ENCODE measurements around the gene DCXR.

Gene DCXR

DNA sequence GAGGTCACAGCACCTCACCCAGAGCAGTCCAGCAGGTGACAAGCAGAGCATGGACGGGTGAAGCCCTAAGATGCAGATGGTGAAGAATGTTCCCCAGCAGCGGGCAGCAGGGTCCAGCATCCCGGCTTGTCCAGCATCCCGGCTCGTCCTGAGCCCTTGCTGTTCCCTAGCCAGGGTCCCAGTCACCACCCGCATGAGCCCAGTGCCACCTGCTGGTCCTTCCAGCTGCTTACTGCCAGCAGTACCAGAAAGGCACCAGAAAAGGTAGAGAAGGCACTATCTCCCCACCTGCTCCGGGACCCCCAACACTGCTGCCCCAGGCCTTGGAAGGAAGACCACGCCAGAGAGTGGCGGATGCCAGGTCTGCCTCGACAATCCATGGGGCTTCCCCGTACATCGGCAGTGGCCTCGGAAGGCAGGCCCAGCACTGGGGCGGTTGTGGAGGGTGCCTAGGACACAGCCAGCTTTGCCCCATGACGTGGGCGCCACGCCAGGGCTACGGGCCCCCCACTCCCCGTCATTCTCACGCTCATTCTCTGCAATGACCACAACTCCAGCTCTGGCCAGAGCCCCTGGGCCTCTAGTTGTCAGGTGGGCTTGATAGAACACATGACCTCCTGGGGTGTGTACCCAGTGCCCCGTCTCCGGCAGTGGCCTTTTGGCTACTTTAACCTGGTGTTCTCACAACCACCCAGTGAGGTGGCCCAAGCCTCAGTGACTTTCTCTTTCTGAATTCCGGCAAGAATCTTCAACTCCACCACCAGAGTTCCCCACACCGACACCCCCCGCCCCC is 16.2 kb downstream of the DCXR start:
- peak in 1 of 2 experiments; percentile 47 for DNase-seq

DNA sequence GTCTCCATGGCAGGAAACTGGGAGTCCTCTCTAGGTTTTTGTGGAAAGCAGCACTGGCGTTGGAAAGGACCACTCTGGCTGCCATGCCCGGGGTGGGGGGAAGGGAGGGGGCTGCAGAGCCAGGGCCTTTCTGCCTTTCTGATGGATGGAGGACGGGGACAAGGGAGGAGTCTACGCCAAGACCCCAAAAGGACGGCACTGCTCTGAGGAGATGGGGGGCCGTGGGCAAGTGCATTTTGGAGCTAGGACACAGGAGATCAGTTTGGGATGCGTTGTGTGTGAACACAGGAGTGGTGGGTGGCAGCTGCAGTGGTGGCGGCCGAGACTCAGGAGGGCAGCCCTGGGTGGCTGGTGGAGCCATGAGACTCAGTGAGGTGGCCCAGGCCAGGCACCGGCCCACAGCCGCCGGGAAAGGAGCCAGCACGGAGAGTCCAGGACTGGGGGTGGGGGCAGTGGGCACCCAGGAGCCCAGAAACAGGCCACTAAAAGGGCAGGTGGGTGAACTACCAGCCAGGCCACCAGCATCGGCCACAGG is 16.9 kb downstream of the DCXR start:
- DNase-seq: no peak

- peak; percentile 61 to 82 for DNase-seq
Measured at GRCh38 chr17:82019690-82020571, 17.6 kb downstream of the DCXR start.

DNA sequence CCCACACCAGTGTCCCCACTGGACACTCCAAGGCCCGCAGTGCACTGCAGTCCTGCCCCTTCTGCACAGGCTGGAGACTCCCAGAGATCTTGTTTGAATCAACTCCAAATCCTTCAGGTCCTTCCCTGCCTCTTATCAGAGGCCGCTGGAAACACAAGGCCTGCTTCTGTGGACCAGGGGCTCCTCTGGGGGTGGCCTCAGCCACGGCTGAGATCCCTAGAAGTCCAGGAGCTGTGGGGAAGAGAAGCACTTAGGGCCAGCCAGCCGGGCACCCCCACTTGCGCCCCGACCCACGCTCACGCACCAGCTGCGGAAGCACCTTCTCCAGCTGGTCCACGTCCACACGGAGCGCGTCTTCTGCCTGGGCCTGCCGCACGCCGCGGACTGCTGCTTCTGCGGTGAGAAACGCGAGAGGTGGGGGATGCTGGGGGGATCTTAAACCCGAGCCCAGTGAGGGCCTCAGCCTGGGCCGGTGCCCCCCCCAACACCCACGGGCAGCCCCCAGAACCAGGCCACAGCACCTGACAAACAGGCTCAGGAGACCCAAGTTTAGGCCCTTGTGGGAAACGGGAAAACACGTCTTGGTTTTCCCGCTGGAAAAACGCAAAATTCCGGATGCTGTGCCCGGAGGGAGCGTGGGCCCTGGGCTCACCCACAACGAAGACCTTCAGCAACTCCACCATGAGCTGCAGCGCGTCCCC is 18.4 kb downstream of the DCXR start:
- DNase-seq: no peak

GRCh38 chr17:82018152-82018988 is 19.1 kb downstream of the DCXR start:
- no peak for DNase-seq

DNA sequence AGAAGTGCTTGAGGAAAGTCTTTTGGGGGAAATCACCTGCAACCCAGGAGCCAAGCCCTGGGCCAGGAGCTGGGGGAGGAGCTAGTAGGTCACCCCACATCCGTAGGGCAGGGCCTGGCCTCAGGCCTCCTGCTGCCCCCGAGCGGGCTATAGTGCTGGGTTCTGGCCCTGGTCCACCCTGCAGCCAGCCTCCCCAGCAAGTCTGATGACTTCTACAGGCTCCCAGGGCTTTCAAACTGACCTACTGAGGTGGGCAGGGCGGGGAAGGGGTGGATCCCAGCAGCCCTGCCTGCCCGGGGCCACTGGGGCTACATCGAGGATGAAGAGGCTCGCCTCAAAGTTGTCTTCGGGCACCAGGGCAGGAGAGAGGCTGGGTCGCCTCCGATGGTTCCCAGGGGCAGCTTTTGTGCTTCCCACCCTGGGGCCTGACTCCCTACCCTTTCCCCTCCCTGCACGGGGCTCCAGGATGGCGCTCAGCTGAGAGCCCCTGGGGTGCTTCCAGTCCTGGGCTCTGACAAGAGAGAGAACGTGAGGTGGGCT is 19.8 kb downstream of the DCXR start:
- no peak for DNase-seq

DNA sequence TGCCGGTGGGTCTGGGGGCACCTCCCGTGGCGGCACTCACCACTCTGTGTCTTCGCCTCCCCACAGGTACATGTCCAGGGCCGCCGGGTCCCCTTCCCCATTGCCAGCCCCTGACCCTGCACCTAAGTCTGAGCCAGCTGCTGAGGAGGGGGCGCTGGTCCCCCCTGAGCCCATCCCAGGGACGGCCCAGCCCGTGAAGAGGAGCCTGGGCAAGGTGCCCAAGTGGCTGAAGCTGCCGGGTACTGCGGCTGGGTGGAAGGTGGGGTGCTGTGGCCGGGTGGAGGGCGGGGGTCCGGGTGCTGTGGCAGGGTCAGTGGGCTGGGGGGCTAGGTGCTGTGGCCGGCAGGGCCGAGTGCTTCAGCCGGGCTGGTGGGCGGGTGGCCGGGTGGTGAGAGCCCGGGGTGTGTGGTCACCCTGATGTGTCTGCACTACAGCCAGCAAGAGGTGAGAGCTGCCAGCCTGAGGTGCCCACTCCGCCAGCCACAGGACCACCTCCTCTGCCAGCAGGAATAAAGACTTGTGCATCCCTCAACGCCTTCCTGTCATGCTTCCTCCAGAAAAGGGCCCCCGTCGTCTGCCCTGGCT is 20.5 kb downstream of the DCXR start:
- DNase-seq: no peak

DNA sequence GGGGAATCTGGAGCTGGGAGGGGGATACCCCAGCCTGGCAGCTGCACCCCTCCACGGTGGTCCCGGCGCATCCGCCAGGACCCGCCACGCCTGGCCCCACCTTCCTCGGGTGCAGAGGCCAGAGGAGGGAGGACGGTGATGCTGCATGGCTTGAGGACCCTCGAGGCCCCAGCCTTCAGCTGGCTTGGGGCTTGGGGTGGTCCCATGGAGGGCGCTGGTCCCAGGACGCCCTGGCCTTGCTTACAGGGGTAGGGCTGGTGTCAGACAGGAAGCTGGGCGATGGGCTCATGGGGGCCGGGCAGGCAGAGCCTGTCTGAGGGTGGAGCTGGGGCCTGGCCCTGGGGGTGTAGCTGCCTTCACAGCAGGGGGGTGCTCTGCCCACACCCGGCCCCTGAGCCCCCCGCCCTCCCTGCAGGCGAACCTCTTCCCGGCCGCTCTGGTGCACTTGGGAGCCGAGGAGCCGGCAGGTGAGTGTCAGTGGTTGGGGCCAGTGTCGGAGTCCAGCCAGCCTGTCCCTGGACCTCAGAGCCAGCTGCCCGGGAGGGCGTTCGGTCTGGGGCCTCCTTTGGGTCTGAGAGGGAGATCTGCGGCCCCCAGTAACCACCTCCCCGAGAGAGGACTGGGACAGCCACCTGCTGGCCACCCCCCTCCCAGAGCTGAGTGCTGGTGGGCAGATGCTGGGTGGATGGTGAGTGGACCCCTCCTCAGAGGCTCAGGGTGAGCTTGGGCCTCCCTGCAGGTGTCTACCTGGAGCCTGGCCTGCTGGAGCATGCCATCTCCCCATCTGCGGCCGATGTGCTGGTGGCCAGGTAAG is 21.2 kb downstream of the DCXR start:
- no peak for DNase-seq

DNA sequence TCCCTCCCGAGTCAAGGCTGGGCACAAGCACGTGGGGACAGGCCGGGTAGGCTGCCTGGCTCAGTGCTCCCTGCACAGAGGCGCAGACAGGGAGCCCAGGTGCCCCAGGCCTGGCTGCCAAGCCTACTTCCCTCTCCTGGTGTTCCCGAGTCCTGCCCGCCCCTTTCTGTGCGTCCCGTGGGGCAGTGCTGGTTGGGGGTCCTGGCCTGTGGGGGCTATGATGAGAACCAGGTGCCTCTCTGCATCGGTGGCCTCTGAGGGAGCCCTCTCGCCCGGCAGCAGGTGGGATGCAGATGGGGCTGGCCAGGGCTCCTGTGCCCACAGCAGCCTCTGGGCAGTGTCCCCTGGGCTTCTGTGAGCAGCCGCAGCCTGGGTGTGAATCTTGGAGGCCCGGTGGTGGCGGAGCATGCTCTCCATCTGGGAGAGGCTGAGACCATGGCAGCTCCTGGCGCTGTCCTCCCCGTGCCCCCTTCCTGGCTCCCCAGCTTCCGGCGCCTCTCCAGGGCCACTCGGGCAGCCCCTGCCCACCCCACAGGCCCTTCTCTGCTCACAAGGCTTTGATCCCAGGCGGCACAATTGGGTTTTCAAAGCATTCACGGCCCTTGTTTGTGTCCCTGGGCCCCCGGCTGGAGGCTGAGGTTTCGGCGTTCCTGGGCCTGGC is 22.1 kb downstream of the DCXR start:
- no peak for DNase-seq

DNA sequence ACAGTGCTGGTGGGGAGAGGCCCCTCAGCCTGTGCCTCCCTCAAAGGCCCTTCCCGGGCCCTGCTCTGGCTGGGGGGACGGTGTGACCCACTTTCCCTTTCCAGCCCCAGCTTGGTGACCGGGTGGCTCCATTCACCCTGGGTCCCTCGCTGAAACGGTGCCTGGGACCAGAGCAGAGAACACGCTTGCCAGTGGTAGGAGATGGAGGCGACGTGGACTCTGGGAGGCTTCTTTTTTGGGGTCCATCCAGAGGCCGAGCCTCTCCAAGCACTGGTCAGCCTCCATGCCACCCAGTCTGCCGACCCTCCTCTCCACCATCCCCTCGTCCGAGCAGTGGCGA is 22.6 kb downstream of the DCXR start:
- DNase-seq: no peak

DNA sequence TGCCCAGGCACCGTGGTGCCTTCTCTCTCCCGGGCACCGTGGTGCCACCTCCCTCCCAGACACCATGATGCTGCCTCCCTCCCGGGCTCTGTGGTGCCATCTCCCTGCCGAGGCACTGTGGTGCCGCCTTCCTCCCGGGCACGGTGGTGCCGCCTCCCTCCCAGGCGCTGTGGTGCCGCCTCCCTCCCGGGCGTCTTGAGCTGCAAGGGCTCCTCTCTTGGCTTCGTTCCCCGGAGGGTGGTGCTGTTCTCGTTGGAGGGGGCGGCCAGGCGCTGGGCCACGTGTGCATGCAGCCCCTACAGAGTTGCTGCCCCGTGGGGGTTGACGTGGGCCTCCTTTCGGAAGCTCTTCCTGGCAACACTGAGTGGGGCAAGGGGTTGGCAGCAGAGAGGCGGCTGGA is 23.1 kb downstream of the DCXR start:
- DNase-seq: no peak

GRCh38 chr17:82013772-82014321 is 23.6 kb downstream of the DCXR start:
- no peak for DNase-seq

GRCh38 chr17:82013341-82013740 is 24.2 kb downstream of the DCXR start:
- DNase-seq: no peak

GRCh38 chr17:82012640-82013295 is 24.7 kb downstream of the DCXR start:
- no peak for DNase-seq

DNA sequence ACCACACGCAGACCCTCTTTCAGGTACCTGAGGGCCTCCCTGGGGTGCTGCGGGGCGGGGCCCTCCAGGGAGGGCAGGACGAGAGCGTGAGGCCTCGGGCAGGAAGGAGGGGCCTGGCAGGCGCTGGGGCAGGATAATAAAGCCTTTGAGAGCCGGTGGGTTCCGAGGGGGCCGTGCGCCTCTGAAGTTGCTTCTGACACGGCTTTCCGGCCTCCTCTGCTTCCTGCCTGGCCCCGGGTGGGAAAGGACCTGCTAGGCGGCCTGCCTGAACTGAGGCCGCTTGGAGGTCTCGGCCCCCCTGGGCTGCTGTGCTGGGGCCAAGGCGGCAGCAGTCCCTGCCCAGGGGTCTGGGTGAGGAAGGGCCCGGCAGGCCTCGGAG is 25.2 kb downstream of the DCXR start:
- DNase-seq: no peak

- DNase-seq: no peak
Measured at GRCh38 chr17:82011617-82012187, 25.8 kb downstream of the DCXR start.

DNA sequence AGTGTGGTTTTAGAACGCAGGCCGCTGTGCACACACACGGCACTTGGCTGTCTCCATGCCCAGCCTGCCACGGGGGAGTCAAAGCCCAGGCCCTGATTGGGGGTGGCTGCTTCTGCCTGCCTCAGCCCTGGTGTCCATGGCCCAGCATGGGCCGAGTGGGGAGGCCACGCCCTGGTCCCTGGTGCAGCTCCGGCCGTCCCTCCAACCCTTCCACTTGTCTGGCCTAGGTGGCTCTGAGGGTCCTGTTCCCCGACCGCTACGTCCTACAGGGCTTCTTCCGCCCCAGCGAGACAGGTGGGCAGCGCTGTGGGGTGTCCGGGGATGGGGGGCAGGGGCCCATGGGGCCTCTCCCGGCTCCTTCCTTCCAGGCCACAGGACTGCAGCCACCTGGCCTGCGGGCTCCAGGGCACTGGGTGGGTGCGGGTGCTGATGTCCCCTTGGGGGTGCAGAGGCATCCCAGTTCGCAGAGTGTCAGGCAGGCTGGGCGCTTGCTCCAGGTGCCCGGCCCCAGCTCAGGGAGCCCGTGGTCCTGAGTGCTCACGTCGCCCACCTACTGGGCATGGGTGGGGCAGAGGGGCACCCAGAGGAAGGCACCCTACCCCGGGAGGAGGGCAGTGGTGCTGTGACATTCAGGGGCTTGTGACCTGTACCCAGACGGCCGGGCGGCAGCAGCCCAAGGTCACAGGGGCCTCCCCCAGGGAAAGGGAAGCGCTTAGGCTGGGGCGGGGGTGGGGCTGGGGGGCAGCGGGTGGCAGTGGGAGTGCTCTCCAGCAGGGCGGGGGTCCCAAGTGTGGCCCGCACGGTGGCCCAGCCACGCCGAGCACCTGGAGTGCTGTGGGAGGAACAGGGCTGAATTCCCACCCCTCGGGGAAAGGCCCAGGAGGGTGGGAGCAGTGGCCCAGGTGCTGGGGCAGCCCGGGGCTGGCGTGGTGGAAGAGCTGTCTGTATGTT is 26.6 kb downstream of the DCXR start:
- no peak for DNase-seq

- DNase-seq: no peak
Measured at GRCh38 chr17:82009413-82009812, 28.1 kb downstream of the DCXR start.
